ENCODE results near the gene COL3A1.

COL3A1 gene

GRCh38 chr2:188974164-188974563 lies at the start of gene COL3A1:
Gene COL3A1, plus strand, starts transcription at chr2:188974373. Its CDS starts 117 bp downstream, at chr2:188974490.
- no peak for DNase-seq

GRCh38 chr2:188928643-188929042 lies 45.5 kb upstream of the COL3A1 start:
- DNase-seq, result no peak

- no peak for DNase-seq
These were observed 42.8 kb upstream of the COL3A1 start for GRCh38 chr2:188931361-188931760.

- no peak for DNase-seq
These were observed 36.6 kb upstream of the COL3A1 start for GRCh38 chr2:188937228-188938220.

- no peak for DNase-seq
These were observed 34.0 kb upstream of the COL3A1 start for GRCh38 chr2:188940171-188940570.

GRCh38 chr2:188944442-188944841 lies 29.7 kb upstream of the COL3A1 start:
- DNase-seq, result no peak

- DNase-seq, result no peak
These were observed 24.9 kb upstream of the COL3A1 start for GRCh38 chr2:188949046-188949818.

- DNase-seq, result no peak
These were observed 21.3 kb upstream of the COL3A1 start for GRCh38 chr2:188952901-188953300.

- no peak for DNase-seq
These were observed 17.9 kb upstream of the COL3A1 start for GRCh38 chr2:188956290-188956689.

GRCh38 chr2:188956961-188957360 lies 17.2 kb upstream of the COL3A1 start:
- no peak for DNase-seq

GRCh38 chr2:188957646-188958045 lies 16.5 kb upstream of the COL3A1 start:
- no peak for DNase-seq

- DNase-seq, result no peak
These were observed 10.4 kb upstream of the COL3A1 start for GRCh38 chr2:188963741-188964140.

- no peak for DNase-seq
These were observed 9.1 kb upstream of the COL3A1 start for GRCh38 chr2:188964976-188965546.

- no peak for DNase-seq
These were observed 8.6 kb upstream of the COL3A1 start for GRCh38 chr2:188965563-188965962.

- DNase-seq, result no peak
These were observed 8.0 kb upstream of the COL3A1 start for GRCh38 chr2:188966079-188966571.

GRCh38 chr2:188966728-188967440 lies 7.3 kb upstream of the COL3A1 start:
- DNase-seq, result no peak

GRCh38 chr2:188969236-188969635 lies 4.9 kb upstream of the COL3A1 start:
- no peak for DNase-seq

GRCh38 chr2:188969651-188970050 lies 4.5 kb upstream of the COL3A1 start:
- DNase-seq, result no peak

GRCh38 chr2:188970211-188970610 lies 4.0 kb upstream of the COL3A1 start:
- no peak for DNase-seq

- DNase-seq, result no peak
These were observed 2.7 kb upstream of the COL3A1 start for GRCh38 chr2:188971432-188971861.

- no peak for DNase-seq
These were observed 532 bp upstream of the COL3A1 start for GRCh38 chr2:188973641-188974040.

- DNase-seq, result no peak
These were observed 1.4 kb downstream of the COL3A1 start for GRCh38 chr2:188975497-188976102.
